HS-27A (cell line): ENCODE results near the gene BNIPL.

Experiments
- DNase-seq: peaks from one replicate; pipeline ENCODE4 v3.0.0-alpha.2; 2012; ENCODE audit warnings: low read depth, missing footprints

BNIPL gene

GRCh38 chr1:151059109-151060006, 23.0 kb downstream of the BNIPL start, which contains the start of gene CDC42SE1:
CDC42SE1 (minus strand) TSS chr1:151059622; CDS start chr1:151055730, 3,892 bp downstream.
- DNase-seq, result no peak

GRCh38 chr1:151060007-151060656, 23.7 kb downstream of the BNIPL start, which contains the start of gene MLLT11:
MLLT11 (plus strand) TSS chr1:151060397; CDS start chr1:151067225, 6,828 bp downstream.
- no peak for DNase-seq

- no peak for DNase-seq
Observed at GRCh38 chr1:151060657-151061421, 24.5 kb downstream of the BNIPL start.

- DNase-seq, result no peak
Observed at GRCh38 chr1:151061704-151062103, 25.3 kb downstream of the BNIPL start.

GRCh38 chr1:151062741-151063371, 26.5 kb downstream of the BNIPL start:
- DNase-seq, result no peak

- no peak for DNase-seq
Observed at GRCh38 chr1:151065089-151065645, 28.8 kb downstream of the BNIPL start.

- no peak for DNase-seq
Observed at GRCh38 chr1:151067185-151067584, 30.8 kb downstream of the BNIPL start.

GRCh38 chr1:151069103-151069486, 32.7 kb downstream of the BNIPL start:
- DNase-seq, result no peak

GRCh38 chr1:151070474-151071276, 34.3 kb downstream of the BNIPL start, which contains the start of gene GABPB2:
GABPB2 (plus strand) TSS chr1:151070761; CDS start chr1:151088190, 17,429 bp downstream.
- DNase-seq, result no peak

- DNase-seq, result no peak
Observed at GRCh38 chr1:151072224-151072623, 35.8 kb downstream of the BNIPL start.

GRCh38 chr1:151085953-151086559, 49.7 kb downstream of the BNIPL start:
- no peak for DNase-seq
